HEK293 (cell line): ENCODE data around the gene S1PR5.

ENCODE experiments used
- CTCF ChIP-seq: fragments of 450-650 bp; formaldehyde crosslinking; IDR thresholded peaks from 2 replicates; pipeline ENCODE4 v1.5.1; 2016; ENCODE audit warnings: missing biosample characterization, missing genetic modification characterization
- SP3 ChIP-seq: fragments of 450-650 bp; formaldehyde crosslinking; IDR thresholded peaks from 2 replicates; pipeline ENCODE4 v1.5.1; 2016; ENCODE audit warnings: missing biosample characterization, missing genetic modification characterization
- ZNF133 ChIP-seq: fragments of 450-650 bp; formaldehyde crosslinking; IDR thresholded peaks from 2 replicates; pipeline ENCODE4 v1.5.1; 2016; ENCODE audit warnings: missing biosample characterization, missing genetic modification characterization
- ZNF138 ChIP-seq: fragments of 450-650 bp; formaldehyde crosslinking; IDR thresholded peaks from 2 replicates; pipeline ENCODE4 v1.5.1; 2016; ENCODE audit warnings: missing biosample characterization, missing genetic modification characterization, borderline replicate concordance
- ZNF175 ChIP-seq: fragments of 450-650 bp; formaldehyde crosslinking; IDR thresholded peaks from 2 replicates; pipeline ENCODE4 v1.5.1; 2016; ENCODE audit warnings: missing biosample characterization, missing genetic modification characterization
- ZSCAN5A ChIP-seq: fragments of 450-650 bp; formaldehyde crosslinking; IDR thresholded peaks from 2 replicates; pipeline ENCODE4 v1.5.1; 2016; ENCODE audit warnings: missing biosample characterization, missing genetic modification characterization

- TF ChIP-seq CTCF (tag by site-specific recombination) (no peak), SP3 (no peak), ZNF138 (no peak), ZSCAN5A (tag by site-specific recombination) (no peak), ZNF175 (tag by site-specific recombination) (no peak), ZNF133 (tag by site-specific recombination) (no peak)
These were observed 21.1 kb upstream of the S1PR5 start for GRCh38 chr19:10538204-10538983.
